ENCODE data around the gene LRP1B.

The LRP1B gene

GRCh38 chr2:141570474-141571131 is 560.2 kb downstream of the LRP1B start:
- no peak for DNase-seq

GRCh38 chr2:141569941-141570340 is 560.9 kb downstream of the LRP1B start:
- DNase-seq, result no peak

GRCh38 chr2:141565597-141565996 is 565.2 kb downstream of the LRP1B start:
- DNase-seq, result no peak

GRCh38 chr2:141560723-141561122 is 570.1 kb downstream of the LRP1B start:
- DNase-seq, result no peak

GRCh38 chr2:141557329-141558095 is 573.3 kb downstream of the LRP1B start:
- DNase-seq, result no peak

- DNase-seq, result no peak
Measured at GRCh38 chr2:141555876-141556470, 574.8 kb downstream of the LRP1B start.

- DNase-seq, result no peak
Measured at GRCh38 chr2:141554810-141555209, 576.0 kb downstream of the LRP1B start.

GRCh38 chr2:141534666-141535362 is 596.0 kb downstream of the LRP1B start:
- no peak for DNase-seq

- no peak for DNase-seq
Measured at GRCh38 chr2:141529659-141530058, 601.2 kb downstream of the LRP1B start.

GRCh38 chr2:141528990-141529389 is 601.8 kb downstream of the LRP1B start:
- no peak for DNase-seq

GRCh38 chr2:141526760-141527159 is 604.1 kb downstream of the LRP1B start:
- no peak for DNase-seq

- DNase-seq, result no peak
Measured at GRCh38 chr2:141524777-141525176, 606.0 kb downstream of the LRP1B start.

- no peak for DNase-seq
Measured at GRCh38 chr2:141523199-141523598, 607.6 kb downstream of the LRP1B start.

- no peak for DNase-seq
Measured at GRCh38 chr2:141522702-141523101, 608.1 kb downstream of the LRP1B start.

- DNase-seq, result no peak
Measured at GRCh38 chr2:141522048-141522447, 608.8 kb downstream of the LRP1B start.

- DNase-seq, result no peak
Measured at GRCh38 chr2:141519906-141520305, 610.9 kb downstream of the LRP1B start.

- no peak for DNase-seq
Measured at GRCh38 chr2:141517852-141518421, 612.9 kb downstream of the LRP1B start.

GRCh38 chr2:141517180-141517851 is 613.5 kb downstream of the LRP1B start:
- DNase-seq, result no peak

- DNase-seq, result no peak
Measured at GRCh38 chr2:141515931-141516330, 614.9 kb downstream of the LRP1B start.

GRCh38 chr2:141513853-141514252 is 617.0 kb downstream of the LRP1B start:
- no peak for DNase-seq

- DNase-seq, result no peak
Measured at GRCh38 chr2:141508806-141509595, 621.8 kb downstream of the LRP1B start.

All from central memory CD4-positive, alpha-beta T cell (primary cell).